GM19452 (cell line): Measurements from ENCODE around the gene LZTS2.

ENCODE experiments used
- ATAC-seq: cut with Tn5 transposase; IDR thresholded peaks from one replicate; pipeline ENCODE4 v1.9.1; 2021; ENCODE audit not compliant: unreplicated experiment

LZTS2 gene

GRCh38 chr10:101050208-101051069 is 50.8 kb downstream of the LZTS2 start:
- ATAC-seq, result no peak

DNA sequence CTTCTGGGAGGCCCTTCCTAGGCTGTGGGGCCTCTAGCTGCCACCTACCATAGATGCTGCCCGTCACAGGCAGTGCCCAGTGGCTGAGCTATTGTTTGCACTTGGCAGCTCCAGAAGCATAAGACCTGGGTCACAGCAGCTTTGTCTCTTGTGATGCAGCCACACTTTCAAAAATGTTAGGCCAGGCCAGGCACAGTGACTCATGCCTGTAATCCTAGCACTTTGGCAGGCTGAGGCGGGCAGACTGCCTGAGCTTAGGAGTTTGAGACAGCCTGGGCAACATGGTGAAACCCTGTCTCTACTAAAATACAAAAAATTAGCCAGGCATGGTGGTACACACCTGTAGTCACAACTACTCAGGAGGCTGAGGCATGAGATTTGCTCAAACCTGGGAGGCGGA is 52.7 kb downstream of the LZTS2 start:
- no peak for ATAC-seq

GRCh38 chr10:101053516-101053915 is 53.9 kb downstream of the LZTS2 start:
- no peak for ATAC-seq

- no peak for ATAC-seq
Observed at GRCh38 chr10:101054351-101054750, 54.7 kb downstream of the LZTS2 start.

DNA sequence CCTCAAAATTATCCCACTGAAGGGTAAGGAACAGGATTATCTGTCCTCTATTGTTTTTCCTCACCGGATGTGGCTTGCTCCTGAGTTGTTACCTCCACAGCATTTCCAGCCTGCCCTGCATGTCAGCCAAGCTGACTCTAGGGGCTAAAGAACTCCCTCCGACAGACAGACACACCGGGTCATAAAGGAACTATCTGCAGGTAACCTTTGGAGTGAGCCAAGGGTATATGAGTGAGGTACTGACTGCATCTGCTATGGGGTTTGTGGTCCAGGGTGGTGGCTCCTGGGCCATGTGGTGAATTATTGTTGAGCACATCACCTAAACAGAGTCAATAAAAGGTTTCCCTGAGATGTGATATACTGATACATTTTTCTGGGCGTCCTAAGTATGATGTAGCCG is 55.3 kb downstream of the LZTS2 start:
- no peak for ATAC-seq

DNA sequence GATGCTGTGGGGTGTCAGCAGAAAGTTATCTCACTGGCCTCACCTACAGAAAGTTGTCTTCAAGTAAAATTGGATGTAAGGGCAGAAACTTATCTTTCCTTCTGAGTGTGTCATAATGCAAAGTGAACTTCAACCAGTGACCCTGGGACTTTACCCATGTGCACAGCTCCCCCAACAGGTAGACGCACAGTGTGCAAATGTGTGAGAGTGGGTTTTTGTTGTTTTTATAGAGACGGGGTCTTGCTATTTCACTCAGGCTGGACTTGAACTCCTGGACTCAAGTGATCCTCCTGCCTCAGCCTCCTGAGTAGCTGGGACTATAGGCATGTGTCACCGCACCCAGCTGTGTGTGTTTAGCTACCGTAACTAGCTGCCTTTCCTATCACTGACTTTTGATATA is 55.8 kb downstream of the LZTS2 start:
- ATAC-seq, result no peak

DNA sequence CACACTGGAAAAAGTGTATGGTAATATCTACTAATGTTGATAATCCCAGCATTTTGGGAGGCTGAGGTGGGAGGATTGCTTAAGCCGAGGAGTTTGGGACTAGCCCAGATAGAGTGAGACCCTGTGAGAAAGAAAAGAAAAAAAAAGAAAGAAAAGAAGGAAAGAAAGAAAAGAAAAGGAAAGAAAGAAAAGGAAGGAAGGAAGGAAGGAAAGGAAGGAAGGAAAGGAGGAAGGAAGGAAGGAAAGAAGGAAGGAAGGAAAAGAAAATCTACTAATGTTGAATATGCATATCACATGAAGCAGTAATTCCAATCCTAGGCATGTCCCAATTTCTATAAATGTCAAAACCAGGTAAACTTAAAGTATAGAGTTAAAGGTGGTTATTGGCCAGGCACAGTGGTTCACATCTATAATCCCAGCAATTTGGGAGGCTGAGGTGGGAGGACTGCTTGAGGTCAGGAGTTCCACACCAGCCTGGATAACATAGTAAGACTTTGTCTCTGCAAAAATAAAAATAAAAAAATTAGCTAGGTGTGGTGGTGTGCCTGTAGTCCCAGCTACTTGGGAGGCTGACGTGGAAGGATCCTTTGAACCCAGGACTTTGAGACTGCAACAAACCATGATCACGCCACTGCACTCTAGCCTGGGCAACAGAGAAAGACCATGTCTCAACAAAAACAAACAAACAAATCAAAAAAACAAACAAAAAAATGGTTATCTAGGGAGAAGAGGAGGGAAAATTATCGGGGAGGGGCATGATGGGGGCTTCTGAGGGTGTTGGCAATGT is 57.0 kb downstream of the LZTS2 start:
- no peak for ATAC-seq
